Kidney (tissue), 14 donors: Measurements from ENCODE around the gene MYL3. TPM values are rescaled to one million over a fixed set of nuclear protein-coding genes. Genes with fewer than 3 reads are reported as not detected.

Experiments
- DNase-seq, 5 donors: peaks; one replicate each; pipeline ENCODE4 v3.0.0-alpha.2; 2013 to 2020
- FAIRE-seq: peaks from 2 replicates; lab custom pipeline; 2012; peaks lifted over from hg19 to GRCh38; lab: Jason Lieb, UNC
- H3K27ac ChIP-seq, 2 donors: one replicate each; pipeline ENCODE4 v1.7.0; 2013; ENCODE audit warnings: low read depth in 2 of 2, low read length in 2 of 2, inconsistent platforms in 1 of 2
- H3K27me3 ChIP-seq: one replicate; pipeline ENCODE4 v1.7.1; 2013; ENCODE audit warnings: low read length, inconsistent platforms; ENCODE audit not compliant: control insufficient read depth, insufficient read depth
- H3K36me3 ChIP-seq, 3 donors: one replicate each; pipeline versions ENCODE4 v1.7.0 to v1.7.1; 2013; ENCODE audit warnings: low read length in 3 of 3, control low read depth in 1 of 3, inconsistent platforms in 1 of 3; ENCODE audit not compliant: insufficient read depth in 3 of 3, control insufficient read depth in 2 of 3
- H3K4me1 ChIP-seq, 3 donors: one replicate each; pipeline versions ENCODE4 v1.7.0 to v1.7.1; 2013; ENCODE audit warnings: low read length in 3 of 3, inconsistent platforms in 1 of 3, low read depth in 1 of 3; ENCODE audit not compliant: control insufficient read depth in 2 of 3, insufficient read depth in 2 of 3
- H3K4me3 ChIP-seq, 3 donors: one replicate each; pipeline versions ENCODE4 v1.7.0 to v1.8.1; 2013; ENCODE audit warnings: low read length in 3 of 3, control low read depth in 1 of 3, inconsistent platforms in 1 of 3
- H3K9ac ChIP-seq, 3 donors: one replicate each; pipeline versions ENCODE4 v1.7.0 to v1.7.1; 2013; ENCODE audit warnings: low read length in 3 of 3, control low read depth in 1 of 3, inconsistent platforms in 1 of 3
- H3K9me3 ChIP-seq, 3 donors: one replicate each; pipeline versions ENCODE4 v1.7.0 to v1.7.1; 2013; ENCODE audit warnings: low read length in 3 of 3, control low read depth in 1 of 3, inconsistent platforms in 1 of 3; ENCODE audit not compliant: control insufficient read depth in 2 of 3, insufficient read depth in 1 of 3
- CTCF ChIP-seq: IDR thresholded peaks from 3 replicates; pipeline ENCODE4 v1.5.1; 2012; ENCODE audit warnings: mild to moderate bottlenecking, moderate library complexity, borderline replicate concordance; ENCODE audit not compliant: insufficient read depth; ENCODE audit errors: extremely low read depth
- intact Hi-C: fragments of 100-400 bp; cut with DNase I; formaldehyde crosslinking; loops from one replicate; pipeline ENCODE4 v1.11.1; 2022
- polyA plus RNA-seq: library from polyadenylated mRNA; stranded (reverse); fragments of 350-450 nt; fragmentation: Illumina TruSeq; extraction: RNeasy Lipid Tissue Mini Kit (QIAGEN cat#74804); gene quantifications from one replicate; pipeline ENCODE4 v1.2.3, GENCODE V29; 2014; ENCODE audit warnings: low read depth, low replicate concordance; ENCODE audit not compliant: insufficient read depth
- total RNA-seq: library from RNA; stranded (reverse); fragmentation: NEBNext Ultra II Directional; extraction: Animal tissue kit (Norgen Biotek cat#: 25700); gene quantifications from one replicate; pipeline ENCODE4 v1.2.1, GENCODE V29; 2021
- donor health status: control.
- donor health status: control.
- donor health status: control.
- donor health status: control.
- donor health status: control.
- donor health status: DM: yes; HTN: yes; CAD: no.
- donor health status: Normal renal cell carcinoma (clear cell type).

MYL3 gene
- total and polyA plus RNA-seq, 2 donors from 2014 or later = 41.3 to 81.9 TPM

GRCh38 chr3:46835491-46835890, 27.8 kb downstream of the MYL3 start:
- DNase-seq (no peak), FAIRE-seq (no peak)
- H3K9ac ChIP-seq = no peak overlapping the region
- no peaks in the 10 kb centered on the region for H3K9me3 ChIP-seq
- H3K36me3 ChIP-seq = no peaks in the 10 kb centered on the region
- H3K27me3 ChIP-seq = no peaks in the 10 kb centered on the region
- TF ChIP-seq CTCF = no peak
- no peak overlapping the region for H3K27ac ChIP-seq
- H3K4me3 ChIP-seq = no peak overlapping the region
- H3K4me1 ChIP-seq = no peaks in the 10 kb centered on the region
- intact Hi-C loops = no loop called here

GRCh38 chr3:46835054-46835453, 28.2 kb downstream of the MYL3 start:
- Histone ChIP-seq H3K4me3 (no peak overlapping the region), H3K27me3 (no peaks in the 10 kb centered on the region), H3K9me3 (no peaks in the 10 kb centered on the region), H3K27ac (no peak overlapping the region), H3K36me3 (no peaks in the 10 kb centered on the region), H3K4me1 (no peaks in the 10 kb centered on the region), H3K9ac (no peak overlapping the region)
- intact Hi-C loops = no loop called here
- FAIRE-seq (no peak), DNase-seq (no peak)
- no peak for TF ChIP-seq CTCF

GRCh38 chr3:46833346-46834300, 29.6 kb downstream of the MYL3 start:
- H3K27me3 ChIP-seq = no peaks in the 10 kb centered on the region
- no peaks in the 10 kb centered on the region for H3K9me3 ChIP-seq
- H3K4me3 ChIP-seq = no peak overlapping the region
- H3K9ac ChIP-seq = no peak overlapping the region
- no peak overlapping the region for H3K27ac ChIP-seq
- FAIRE-seq (no peak), DNase-seq (peak in 1 of 5 donors; percentile 76)
- intact Hi-C loops = no loop called here
- no peaks in the 10 kb centered on the region for H3K36me3 ChIP-seq
- H3K4me1 ChIP-seq = no peaks in the 10 kb centered on the region
- TF ChIP-seq CTCF = no peak
